ENCODE results near the gene CFLAR.
"Not testable (repeated sequence)": the region's sequence is repeated elsewhere in the genome, so short reads cannot be mapped to it uniquely, and the experiment has no call there.

CFLAR gene

DNA sequence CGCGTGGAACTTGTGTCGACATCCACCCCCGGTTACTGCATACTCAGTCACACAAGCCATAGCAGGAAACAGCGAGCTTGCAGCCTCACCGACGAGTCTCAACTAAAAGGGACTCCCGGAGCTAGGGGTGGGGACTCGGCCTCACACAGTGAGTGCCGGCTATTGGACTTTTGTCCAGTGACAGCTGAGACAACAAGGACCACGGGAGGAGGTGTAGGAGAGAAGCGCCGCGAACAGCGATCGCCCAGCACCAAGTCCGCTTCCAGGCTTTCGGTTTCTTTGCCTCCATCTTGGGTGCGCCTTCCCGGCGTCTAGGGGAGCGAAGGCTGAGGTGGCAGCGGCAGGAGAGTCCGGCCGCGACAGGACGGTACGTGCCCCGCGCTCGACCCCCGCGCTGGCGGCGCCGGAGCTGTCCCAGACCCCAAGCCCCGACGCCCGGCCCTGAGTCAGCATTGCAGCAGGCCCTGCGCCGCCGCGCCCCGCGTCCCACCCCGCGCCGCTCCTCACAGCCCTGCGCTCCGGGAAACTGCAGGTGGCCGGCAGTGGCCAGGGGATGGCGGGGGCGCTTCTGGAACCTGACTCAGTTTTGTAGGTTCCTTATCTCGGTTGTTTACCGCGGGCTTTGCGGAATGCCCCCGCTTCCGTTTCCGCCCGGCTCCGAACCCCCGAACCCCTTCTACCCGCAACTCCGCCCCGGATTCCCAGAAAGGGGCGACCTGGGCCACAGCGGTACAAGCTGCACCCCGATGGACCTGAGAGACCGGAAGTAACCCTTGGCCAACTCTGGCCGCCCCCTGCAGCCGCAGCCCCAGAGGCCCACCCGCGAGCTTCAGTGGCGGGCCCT lies at the start of gene CFLAR:
Gene CFLAR, plus strand, starts transcription at position 50 of the 844 bp plus-strand sequence. CDS start 13,702 bp downstream, outside the sequence.
- peak; percentile 62 for DNase-seq (ENCODE audit: low spot score)

DNA sequence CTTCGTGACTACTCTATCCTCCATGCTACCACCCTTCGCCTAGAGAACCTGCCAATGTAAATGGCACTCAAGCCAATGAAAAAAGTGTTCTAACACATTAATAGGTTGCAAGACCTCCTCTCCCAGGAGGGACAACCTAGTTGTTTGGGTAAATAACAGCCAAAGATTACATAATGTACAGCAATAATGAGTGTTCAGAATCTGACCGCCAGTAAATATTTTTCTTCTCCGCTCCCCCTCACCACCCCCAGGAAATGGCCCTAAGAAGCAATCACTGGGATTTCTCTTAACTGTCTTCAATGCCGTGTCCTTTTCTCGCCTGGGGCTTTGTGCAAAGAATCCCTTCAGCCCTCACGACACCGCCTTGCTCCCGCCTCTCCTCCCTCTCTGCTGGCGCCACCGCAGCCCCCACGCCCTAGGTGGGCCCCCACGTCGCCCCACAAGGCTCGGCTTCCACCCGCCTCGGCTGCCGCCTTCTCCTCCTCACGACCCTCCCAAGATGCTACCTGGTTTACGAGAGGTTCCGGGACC lies 45.0 kb upstream of the CFLAR start:
- DNase-seq (ENCODE audit: low spot score): no peak

DNA sequence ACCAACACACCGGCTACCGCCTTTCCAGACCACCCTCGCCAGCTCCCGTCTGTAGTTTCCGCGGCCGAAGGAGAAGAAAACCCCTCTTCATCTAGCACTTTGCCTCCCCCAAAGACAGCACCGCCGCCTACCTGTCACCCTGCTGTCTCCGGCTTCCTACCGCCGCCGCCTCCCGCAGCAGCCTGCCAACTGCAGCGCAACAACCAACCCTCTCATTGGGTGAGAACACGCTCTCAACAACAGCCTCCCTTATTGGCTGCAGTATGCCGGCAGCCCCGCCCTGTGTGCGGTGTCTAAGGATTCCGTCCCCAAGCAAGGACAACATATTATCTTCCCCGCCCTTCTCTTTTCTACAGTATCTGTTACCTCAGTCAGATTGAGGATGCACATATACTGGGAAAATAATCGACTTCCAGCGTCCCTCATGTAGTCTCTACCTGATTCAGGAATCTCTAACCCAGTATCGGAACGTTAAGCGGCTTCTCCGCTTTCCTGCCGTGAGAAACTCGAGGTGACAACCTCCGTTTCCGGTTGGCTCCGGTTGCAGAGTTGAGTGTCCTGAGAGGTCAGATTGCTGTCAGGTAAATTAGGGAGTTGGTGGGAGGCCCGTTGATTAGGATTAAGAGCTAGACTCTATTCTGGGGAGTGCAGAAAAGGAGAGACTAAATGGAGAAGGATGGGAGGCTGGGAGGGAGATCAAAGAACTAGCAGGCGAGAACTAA lies 44.3 kb upstream of the CFLAR start, which contains the start of the genes HYCC2 and NDUFB3:
Gene HYCC2, minus strand, starts transcription at position 193 of the 722 bp plus-strand sequence. CDS start 47,662 bp downstream, outside the sequence.
Gene NDUFB3, plus strand, starts transcription at position 523 of the 722 bp plus-strand sequence. CDS start 6,882 bp downstream, outside the sequence.
- DNase-seq (ENCODE audit: low spot score): peak; percentile 97

DNA sequence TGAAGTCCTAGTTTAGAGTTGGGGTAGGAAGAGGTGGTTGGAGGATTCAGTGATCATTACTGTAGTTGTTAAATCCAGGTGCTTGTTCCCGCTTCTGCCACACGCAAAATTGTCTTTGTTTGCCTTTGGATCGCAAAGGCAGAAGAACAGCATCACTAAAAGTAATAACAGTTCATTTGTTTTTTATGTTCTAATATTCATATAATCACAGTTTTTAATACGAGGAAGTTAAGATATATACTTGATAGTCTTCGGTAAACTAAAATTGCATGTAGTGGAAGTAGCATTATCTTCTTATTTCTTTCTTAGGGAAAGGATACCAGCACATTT lies 43.8 kb upstream of the CFLAR start:
- no peak for DNase-seq (ENCODE audit: low spot score)

DNA sequence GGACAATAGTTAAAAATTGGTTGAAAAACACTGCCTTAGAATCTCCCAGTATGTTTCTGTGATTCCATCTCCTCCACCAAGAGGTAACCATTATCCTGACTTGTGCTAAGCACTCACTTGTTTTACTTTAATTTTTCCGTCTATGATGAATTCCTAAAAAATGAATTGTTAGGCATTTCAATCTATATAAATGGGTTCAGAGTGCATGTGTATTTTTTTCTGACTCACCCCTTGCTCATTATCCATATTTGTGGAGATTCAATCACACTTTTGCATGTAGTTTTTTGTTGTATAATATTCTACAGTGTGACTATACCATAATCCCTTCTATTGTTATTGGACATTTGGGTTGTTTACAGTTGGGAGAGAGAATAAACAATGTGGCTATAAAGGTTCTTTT lies 42.9 kb upstream of the CFLAR start:
- DNase-seq (ENCODE audit: low spot score): no peak

DNA sequence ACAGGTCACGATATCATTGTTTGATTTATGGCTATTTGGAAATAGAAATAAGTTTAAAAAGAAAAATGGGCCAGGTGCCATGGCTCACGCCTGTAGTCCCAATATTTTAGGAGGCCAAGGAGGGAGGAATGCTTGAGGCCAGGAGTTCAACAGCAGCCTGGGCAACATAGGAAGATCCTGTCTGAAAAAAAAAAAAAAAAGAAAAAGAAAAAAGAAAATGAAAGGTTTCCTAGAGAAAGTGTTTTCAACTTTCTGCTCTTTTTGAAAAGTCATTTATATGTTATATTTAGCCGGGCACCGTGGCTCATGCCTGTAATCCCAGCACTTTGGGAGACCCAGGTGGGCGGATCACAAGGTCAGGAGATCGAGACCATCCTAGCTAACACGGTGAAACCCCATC lies 41.0 kb upstream of the CFLAR start:
- DNase-seq (ENCODE audit: low spot score): no peak

DNA sequence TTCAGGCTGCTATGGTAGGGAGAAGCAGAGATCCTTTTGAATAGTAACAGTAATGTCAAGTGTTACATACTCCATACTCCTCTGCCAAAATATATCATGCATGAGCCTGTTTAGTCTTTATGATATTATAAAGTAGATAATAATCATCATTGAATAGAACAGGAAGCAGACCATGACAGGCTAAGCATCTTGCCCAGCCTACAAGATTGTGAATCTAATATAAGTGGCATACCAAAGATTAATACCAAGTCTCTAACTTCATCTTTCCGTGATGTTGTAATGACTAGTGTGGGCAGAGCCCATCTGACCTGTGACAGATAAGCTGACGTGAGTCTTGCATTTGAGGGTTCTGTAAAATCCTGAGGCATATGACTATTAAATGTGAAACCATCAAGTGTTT lies 31.1 kb upstream of the CFLAR start:
- DNase-seq (ENCODE audit: low spot score): no peak

DNA sequence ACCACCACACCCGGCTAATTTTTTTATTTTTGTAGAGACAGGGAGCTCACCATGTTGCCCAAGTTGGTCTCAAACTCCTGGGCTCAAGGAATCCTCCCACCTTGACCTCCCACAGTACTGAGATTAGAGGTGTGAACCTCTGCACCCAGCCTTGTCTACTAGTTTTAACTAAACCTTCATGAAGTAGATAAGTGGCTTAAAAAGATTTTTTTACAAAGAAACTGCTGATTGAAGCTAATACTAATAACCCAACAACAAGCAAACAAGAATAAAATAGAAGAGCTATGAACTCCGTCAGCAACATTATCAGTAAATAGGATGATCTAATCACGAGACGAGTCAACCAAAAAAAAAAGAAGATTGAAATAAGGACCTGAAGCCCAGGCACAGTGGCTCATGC lies 25.4 kb upstream of the CFLAR start:
- DNase-seq (ENCODE audit: low spot score): no peak

DNA sequence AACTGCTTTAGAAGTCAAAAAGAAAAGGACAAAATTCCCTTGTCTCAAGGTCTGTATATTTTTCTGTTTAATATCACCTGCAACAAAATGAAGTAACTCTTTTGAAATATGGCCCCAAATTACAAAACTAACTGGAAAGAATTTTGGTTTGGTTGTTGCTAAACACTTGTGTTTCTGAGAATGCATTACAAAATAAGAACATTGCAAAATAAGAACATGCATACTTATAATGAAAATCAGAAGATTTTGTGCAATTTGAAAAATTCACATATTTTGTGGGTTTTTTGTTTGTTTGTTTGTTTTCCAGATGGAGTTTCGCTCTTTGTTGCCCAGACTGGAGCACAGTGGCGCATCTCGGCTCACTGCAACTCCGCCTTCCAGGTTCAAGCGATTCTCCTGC lies 22.4 kb upstream of the CFLAR start:
- no peak for DNase-seq (ENCODE audit: low spot score)

DNA sequence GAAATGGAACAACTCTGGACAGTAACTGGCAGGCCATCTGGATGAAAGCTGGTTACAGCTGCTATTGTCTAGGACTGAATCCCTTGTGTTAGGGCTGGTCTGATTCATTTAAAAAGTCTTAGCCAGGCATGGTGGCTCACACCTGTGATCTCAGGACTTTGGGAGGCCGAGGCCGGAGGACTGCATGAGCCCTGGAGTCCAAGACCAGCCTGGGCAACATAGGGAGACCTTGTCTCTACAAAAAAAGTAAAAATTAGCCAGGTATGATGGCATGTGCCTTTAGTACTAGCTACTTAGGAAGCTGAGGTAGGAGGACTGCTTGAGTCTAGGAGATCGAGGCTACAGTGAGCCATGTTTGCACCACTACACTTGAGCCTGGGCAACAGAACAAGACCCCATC lies 15.5 kb upstream of the CFLAR start:
- DNase-seq (ENCODE audit: low spot score): no peak

DNA sequence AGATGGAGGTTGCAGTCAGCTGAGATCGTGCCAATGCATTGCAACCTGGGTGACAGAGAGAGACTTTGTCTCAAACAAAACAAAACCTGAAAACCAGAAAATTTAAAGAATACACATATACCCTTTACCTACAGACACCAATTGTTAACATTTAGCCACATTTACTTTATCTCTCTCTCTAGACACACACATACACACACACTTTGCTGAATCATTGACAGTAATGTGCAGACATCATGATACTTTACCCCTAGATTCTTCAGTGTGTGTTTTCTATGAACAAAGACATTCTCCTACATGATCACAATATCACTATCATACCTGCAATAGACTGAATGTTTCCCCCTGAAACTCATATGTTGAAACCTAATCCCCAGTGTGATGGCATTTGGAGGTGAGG lies 10.2 kb upstream of the CFLAR start:
- DNase-seq (ENCODE audit: low spot score): no peak

DNA sequence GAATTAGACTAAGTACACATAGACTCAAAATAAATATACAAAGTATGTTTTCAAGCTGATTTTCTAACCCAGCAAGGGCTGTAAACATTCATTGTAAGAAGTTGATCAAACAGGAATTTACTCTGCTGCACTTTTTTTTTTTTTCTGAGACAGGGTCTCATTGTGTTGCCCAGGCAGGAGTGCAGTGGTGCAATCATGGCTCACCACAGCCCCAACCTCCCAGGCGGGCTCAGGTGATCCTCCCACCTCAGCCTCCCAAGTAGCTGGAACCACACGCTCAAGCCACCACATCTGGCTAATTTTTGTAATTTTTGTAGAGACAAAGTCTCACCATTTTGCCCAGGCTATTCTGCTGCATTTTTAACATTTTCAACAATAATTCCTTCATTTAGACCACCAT lies 8.3 kb upstream of the CFLAR start:
- no peak for DNase-seq (ENCODE audit: low spot score)

DNA sequence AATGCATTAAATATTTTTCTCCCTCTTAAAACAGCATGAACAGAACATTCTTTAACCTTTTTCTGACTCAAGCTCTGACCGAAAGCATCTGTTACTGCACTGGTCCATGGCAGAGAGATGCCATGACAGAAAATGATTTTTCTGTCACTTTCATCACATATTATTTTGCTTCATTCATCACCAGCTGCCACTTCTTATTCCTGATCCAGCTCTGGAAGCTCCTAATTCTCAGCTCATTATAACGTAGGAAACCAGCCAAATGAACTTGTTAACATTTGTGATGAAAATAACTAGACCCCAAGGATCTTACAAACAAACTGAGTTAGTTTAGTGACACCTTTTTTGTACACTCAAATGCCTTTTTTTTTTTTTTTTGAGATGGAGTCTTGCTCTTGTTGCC lies 7.6 kb upstream of the CFLAR start:
- DNase-seq (ENCODE audit: low spot score): no peak

DNA sequence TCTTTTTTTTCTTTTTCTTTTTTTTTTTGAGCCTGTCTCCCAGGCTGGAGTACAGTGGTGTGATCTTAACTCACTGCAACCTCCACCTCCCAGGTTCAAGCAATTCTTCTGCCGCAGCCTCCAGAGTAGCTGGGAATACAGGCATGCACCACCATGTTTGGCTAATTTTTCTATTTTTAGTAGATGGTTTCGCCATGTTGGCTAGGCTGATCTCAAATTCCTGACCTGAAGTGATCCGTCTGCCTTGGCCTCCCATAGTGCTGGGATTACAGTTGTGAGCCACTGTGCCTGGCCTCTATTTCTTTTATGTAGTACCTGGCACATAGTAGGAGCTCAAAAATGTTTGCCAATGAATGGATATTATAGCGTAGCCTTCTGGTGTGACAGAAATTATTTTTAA lies 6.8 kb upstream of the CFLAR start:
- DNase-seq (ENCODE audit: low spot score): no peak

DNA sequence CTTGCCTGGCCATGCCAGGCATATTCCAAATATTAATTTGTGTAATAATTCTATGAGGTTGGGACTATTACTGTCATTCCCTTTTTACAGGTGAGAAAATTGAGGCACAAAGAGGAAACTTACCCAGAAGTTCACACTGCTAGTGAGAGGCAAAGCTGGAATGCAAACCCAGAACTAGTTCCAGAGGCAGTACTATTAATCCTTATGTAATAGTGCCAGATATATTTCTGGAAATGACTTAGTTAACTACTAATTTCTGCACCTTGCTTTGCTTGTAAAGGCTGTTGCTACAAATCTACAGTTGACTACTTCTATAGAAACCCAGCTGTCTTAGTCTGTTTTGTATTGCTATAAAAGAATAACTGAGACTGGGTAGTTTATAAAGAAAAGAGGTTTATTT lies 5.3 kb upstream of the CFLAR start:
- no peak for DNase-seq (ENCODE audit: low spot score)

DNA sequence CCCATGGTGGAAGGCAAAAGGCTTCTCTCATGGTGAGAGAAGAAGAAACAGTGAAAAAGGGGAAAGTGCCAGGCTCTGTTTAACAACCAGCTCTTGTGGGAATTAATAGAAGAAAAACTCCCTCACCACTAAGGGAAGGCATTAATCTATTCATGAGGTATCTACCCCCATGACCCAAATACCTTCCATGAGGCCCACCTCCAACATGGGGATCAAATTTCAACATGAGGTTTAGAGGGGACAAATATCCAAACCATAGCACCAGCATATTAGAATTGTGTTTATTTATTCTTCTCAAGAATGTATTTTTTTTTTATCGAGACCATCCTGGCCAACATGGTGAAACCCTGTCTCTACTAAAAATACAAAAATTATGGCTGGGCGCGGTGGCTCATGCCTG lies 4.9 kb upstream of the CFLAR start:
- no peak for DNase-seq (ENCODE audit: low spot score)

DNA sequence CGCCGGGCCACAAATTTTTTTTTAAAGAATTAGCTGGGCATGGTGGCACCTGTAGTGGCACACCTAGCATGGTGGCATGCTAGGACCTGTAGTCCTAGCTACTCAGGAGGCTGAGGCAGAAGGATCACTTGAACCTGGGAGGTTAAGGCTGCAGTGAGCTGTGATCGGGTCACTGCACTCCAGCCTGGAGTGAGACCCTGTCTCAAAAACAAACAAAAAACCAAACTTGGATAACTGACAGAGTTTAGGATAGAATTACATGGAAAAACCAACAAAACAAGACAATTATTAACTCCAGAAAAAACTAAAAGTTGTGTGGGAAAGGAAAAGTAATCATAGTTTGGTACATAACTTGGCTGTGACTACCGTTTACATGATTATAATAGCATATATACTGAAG lies 1.6 kb upstream of the CFLAR start:
- DNase-seq (ENCODE audit: low spot score): no peak

DNA sequence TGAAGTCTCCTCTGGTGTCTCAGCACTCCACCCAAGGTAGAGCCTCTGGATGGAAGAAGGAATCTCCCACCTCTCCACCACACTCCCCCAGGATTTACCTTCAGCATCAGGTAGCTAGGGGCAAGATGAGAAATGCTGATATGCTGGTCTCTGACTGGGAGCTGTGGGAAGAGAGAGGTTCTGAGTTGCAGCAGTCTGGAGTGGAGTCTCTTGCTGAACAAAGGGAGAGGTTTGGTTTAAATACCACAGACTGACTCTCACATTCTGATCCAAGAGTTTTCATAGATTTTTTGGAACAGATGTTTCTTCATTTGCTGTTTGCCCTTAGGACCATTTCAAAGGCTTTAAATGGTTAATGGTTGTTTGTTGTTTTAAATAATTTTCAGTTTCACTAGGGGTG lies 1.1 kb upstream of the CFLAR start:
- no peak for DNase-seq (ENCODE audit: low spot score)

DNA sequence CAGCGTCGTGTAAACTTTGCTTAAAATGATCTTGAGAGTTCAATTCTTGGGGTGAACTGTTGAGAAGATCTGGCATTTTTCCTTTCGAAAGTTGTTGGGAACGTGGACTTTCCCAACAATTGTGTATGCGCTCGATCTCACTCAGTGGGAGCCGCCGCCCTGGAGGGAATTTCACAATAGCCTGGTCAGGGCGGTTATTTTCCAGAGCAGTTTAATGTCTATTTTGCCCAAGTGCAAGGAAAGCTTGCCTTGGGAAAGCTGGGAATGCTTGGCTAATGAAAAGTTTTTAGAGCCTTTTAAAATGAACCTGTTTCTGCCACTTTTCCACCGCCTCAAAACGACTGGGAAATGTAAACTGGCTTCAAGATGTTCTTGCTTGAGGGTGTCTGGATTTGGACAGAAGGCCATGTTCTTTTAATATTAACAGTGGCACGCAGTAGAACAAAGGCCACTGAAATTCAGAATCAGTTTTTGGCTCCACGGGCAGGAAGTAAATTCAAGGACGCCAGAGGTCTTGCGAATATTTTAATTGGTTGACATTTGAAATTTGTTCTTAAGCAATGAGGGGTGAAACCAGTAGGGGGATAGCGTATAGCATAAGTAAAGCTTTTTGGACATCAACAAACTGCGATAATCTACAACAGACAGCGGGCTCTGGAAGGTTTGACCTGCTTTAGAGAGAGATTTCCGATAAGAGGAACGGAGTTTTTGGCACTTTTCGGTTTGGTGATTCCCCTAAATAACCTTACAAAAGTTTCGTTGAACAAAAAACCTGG lies 1.2 kb downstream of the CFLAR start:
- DNase-seq (ENCODE audit: low spot score): no peak

DNA sequence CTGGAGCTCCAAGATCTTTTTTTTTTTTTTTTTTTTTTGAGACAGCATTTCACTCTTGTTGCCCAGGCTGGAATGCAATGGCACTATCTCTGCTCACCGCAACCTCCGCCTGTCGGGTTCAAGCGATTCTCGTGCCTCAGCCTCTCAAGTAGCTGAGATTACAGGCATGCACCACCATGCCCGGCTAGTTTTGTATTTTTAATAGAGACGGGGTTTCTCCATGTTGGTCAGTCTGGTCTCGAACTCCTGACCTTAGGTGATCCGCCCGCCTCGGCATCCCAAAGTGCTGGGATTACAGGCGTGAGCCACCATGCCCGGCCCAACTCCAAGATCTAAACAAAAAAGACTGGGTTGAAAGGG lies 1.8 kb downstream of the CFLAR start:
- DNase-seq (ENCODE audit: low spot score): not testable (repeated sequence)

DNA sequence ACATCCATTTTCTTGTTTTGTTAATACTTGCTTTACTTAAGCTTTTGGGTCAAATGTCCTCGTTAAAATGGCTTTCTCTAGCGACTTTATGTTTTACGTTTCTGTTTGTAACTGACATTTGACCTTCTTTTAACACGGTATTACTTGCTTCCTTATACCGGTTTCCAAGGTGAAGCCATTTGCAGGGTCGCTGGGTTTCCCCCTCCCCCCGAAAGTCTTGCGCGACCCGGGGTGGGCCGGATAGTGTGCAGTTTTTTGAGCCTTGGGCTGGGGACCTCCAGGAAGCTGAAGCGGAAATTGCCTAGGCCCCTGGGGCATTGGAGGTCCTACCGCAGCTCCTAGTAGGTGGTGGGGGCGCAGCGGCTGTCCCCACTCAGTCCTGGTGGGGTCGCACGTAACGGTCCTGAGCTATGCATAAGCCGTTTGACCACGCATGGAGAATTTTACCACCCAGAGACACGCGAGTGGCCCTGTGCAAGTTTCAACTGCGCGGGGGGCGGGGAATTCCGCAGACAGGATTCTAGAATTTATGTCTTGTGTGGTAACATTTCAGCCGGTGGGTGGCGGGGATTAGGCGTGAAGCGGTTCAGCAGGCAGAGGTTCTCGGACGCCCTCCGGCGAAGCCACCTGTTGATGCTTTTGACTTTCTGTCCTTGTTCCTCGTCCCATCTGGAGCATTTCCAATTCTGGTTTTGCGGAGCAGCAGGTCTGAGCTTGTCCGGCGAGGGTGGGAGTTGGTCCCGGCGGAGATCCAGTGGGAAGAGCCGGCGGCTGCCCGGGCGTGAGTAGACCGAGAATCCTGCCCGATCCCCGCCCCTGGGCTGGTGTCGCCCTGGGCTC lies 2.4 kb downstream of the CFLAR start:
- DNase-seq (ENCODE audit: low spot score): peak; percentile 58
